ENCODE measurements around the gene GALNT4.

The GALNT4 gene

GRCh38 chr12:89477633-89478279, 46.8 kb downstream of the GALNT4 start:
- Histone ChIP-seq H3K27me3 (ENCODE audit: control insufficient read depth, insufficient read depth, low read length) (no peaks in the 10 kb centered on the region), H3K4me1 (ENCODE audit: control insufficient read depth, insufficient read depth, low read length) (no peaks in the 10 kb centered on the region), H3K4me3 (ENCODE audit: low read length) (no peak overlapping the region), H3K27ac (ENCODE audit: low read depth, low read length) (no peak overlapping the region), H3K9ac (ENCODE audit: low read length) (no peak overlapping the region), H3K36me3 (ENCODE audit: control insufficient read depth, insufficient read depth, low read length) (no peaks in the 10 kb centered on the region)

GRCh38 chr12:89476904-89477595, 47.5 kb downstream of the GALNT4 start:
- H3K9ac ChIP-seq (ENCODE audit: low read length), result no peak overlapping the region
- H3K27me3 ChIP-seq (ENCODE audit: control insufficient read depth, insufficient read depth, low read length), result no peaks in the 10 kb centered on the region
- no peaks in the 10 kb centered on the region for H3K36me3 ChIP-seq (ENCODE audit: control insufficient read depth, insufficient read depth, low read length)
- H3K4me1 ChIP-seq (ENCODE audit: control insufficient read depth, insufficient read depth, low read length), result no peaks in the 10 kb centered on the region
- H3K27ac ChIP-seq (ENCODE audit: low read depth, low read length), result no peak overlapping the region
- no peak overlapping the region for H3K4me3 ChIP-seq (ENCODE audit: low read length)

GRCh38 chr12:89476232-89476631, 48.4 kb downstream of the GALNT4 start:
- Histone ChIP-seq H3K4me3 (ENCODE audit: low read length) (no peak overlapping the region), H3K27me3 (ENCODE audit: control insufficient read depth, insufficient read depth, low read length) (no peaks in the 10 kb centered on the region), H3K27ac (ENCODE audit: low read depth, low read length) (no peak overlapping the region), H3K9ac (ENCODE audit: low read length) (no peak overlapping the region), H3K36me3 (ENCODE audit: control insufficient read depth, insufficient read depth, low read length) (no peaks in the 10 kb centered on the region), H3K4me1 (ENCODE audit: control insufficient read depth, insufficient read depth, low read length) (no peaks in the 10 kb centered on the region)

- H3K27me3 ChIP-seq (ENCODE audit: control insufficient read depth, insufficient read depth, low read length), result no peaks in the 10 kb centered on the region
- no peaks in the 10 kb centered on the region for H3K4me1 ChIP-seq (ENCODE audit: control insufficient read depth, insufficient read depth, low read length)
- H3K27ac ChIP-seq (ENCODE audit: low read depth, low read length), result no peak overlapping the region
- H3K9ac ChIP-seq (ENCODE audit: low read length), result no peak overlapping the region
- no peak overlapping the region for H3K4me3 ChIP-seq (ENCODE audit: low read length)
- H3K36me3 ChIP-seq (ENCODE audit: control insufficient read depth, insufficient read depth, low read length), result no peaks in the 10 kb centered on the region
Observed at GRCh38 chr12:89475203-89475990, 49.2 kb downstream of the GALNT4 start.

DNA sequence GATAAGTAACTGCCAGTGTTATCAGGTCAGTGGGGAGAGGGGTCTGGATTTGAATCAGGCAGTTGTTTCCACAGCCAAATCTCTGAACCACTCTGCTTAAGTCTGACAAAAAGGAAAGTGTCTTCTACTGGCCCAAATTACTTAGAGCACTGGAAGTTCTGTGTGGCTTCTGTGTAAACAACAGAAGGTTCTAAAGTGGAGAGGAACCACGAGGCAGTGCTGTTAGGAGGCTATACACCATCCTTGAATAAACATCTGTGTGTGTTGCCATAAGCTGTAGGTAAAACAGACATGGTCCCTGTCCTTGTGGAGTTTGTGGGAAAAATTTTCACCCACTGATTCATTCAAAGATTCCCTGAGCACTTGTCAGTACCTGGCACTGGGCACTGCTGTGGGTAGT, 50.0 kb downstream of the GALNT4 start:
- Histone ChIP-seq H3K4me3 (ENCODE audit: low read length) (no peak overlapping the region), H3K9ac (ENCODE audit: low read length) (no peak overlapping the region), H3K4me1 (ENCODE audit: control insufficient read depth, insufficient read depth, low read length) (no peaks in the 10 kb centered on the region), H3K27me3 (ENCODE audit: control insufficient read depth, insufficient read depth, low read length) (no peaks in the 10 kb centered on the region), H3K27ac (ENCODE audit: low read depth, low read length) (no peak overlapping the region), H3K36me3 (ENCODE audit: control insufficient read depth, insufficient read depth, low read length) (no peaks in the 10 kb centered on the region)
